Activated CD4-positive, CD25-positive, alpha-beta regulatory T cell treated with anti-CD3 and anti-CD28 coated beads, Interleukin-2, amount 50 U/mL, for 16 hours (primary cell): ENCODE results near the gene B3GAT1.

Source experiments
- DNase-seq: peaks from one replicate; pipeline ENCODE4 v3.0.0-alpha.2; 2020; ENCODE audit warnings: low read depth, low spot score

Gene B3GAT1

DNA sequence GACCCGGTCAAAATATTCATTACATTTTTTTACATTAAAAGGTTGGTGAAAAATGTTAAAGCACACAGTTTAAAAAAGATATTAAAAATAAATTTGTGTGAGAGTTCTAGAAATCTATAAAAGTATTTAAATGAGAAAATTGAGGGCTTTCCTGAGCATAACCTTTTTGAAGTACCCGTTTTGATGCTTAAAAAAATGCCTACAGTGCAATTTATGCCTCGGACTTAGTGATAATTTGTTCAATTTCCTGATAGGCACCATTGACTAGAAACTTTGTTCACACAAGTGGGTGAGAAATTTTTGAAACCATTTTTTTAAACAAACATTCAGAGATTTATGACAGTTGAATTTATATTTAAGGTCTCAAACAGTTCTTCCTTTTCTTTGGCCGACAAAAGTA, 29.7 kb upstream of the B3GAT1 start:
- no peak for DNase-seq

DNA sequence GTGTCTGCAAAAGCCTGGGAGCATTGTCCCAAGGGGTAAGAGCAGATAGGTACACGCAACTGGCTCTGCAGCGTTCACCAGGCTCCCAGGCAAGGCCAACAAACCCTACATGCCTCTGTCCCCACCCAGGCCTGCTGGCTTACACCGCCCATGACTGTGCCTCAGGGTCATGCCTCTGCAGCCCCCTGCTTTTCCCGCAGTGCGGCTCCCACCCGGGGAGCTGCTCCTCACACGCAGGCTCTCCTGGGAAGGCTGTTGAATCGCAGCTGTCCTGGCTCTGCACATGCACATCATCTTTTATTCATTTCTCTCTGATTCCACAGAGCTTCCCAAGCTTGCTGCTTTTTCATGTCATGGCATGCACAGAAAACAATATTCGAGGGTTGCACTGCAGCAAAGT, 29.2 kb upstream of the B3GAT1 start:
- DNase-seq, result no peak

DNA sequence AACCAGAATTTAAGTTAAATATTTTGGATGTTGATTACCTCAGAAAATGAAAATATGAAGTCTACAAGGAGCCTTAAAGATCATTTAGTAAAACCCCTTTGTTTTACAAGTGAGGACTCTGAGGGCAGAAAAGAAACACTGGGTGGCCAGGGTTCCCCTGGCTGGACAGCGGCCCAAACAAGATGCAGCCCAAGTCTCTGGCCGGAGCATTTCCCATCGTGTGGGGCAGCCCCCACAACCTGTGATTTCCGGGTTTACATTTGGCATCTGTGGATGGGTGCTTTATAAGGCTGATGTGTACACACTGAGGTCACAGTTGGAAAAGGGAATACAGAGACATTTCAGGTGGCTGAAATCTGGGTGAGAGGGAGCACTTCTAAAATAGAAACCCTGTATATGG, 28.8 kb upstream of the B3GAT1 start:
- DNase-seq, result no peak

DNA sequence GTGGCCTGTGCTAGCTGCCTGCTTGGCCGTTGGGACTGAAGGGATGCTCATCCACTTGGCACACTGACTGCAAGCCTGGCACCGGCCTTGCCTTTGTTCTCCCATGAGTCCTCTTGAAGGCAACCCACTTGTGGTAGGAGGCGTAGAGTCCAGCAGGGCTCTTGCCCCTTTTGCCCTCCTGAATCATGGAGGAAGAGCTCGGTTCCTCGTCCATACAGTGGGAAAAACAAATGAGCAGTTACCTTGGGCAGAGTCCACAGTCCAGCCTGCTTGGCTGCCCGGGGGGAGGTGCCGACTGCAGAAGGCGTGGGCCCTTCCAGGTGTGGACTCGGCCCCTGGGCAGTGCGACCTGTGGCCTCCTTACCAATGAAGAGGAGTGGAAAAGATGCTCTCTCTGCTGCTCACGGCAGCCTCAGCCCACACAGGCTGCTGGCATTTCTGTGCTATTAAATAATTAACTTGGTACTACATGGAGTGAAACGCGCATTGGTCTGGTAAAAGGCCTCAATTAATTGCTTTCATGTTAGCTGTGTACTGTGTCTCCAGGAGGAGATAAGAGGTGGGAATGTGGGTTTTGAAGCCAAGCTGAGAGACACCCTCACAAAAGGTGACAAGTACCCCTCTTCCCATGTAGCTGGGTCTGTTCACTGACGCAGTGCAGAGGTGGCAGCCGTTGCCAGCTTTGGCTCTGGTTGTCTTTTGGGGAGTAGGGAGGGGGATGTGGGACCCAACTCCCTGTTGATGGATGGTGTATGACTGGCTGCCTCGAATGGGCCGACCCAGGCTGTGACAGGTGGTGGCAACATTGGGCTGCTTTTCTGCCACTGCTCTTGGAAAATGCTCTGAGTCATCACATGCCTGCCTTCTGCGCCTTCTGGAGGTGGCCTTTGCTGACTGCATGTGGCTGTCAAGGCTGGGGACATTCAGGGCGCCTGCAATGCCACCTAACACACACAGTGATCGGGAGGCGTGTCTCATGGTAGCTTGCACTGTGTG, 26.8 kb upstream of the B3GAT1 start:
- no peak for DNase-seq

DNA sequence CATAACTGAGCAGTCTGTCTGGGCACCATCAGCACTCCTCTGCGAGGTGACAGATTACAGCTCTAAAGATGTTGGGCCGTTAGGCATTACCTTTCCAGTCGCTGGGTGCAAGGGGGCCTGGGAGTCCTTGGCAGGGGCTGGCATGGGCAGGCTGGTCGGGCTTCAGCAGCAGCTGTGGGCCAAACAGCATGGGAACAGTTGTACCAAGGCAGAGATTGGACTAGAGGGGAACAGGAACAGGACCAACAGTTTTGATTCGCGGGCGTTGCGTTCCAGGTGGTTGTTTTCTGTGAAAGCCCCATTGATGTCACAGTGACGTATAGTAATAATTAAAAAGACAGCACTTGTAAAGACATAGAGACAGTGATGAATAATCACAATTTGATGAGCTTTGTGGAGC, 25.8 kb upstream of the B3GAT1 start:
- DNase-seq, result no peak

DNA sequence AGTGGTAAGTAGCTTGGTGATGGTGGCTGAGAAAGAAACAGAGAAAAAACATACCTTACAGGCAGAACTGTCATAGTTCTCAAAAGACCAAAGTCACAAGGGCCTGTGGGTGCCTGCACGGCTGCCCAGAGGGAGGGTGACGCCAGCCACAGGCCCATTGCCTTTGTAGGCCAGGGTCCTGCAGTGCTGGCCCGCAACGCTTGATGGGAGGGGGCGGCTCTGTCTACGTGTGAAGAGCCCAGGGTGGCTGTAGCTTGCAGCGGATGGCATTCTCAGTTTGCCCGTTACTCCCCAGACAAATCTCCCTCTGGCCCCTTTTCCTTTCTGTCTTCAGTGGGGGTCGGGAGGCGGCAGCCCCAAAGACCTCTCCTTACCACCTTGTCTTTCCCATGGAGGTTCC, 24.7 kb upstream of the B3GAT1 start:
- no peak for DNase-seq

DNA sequence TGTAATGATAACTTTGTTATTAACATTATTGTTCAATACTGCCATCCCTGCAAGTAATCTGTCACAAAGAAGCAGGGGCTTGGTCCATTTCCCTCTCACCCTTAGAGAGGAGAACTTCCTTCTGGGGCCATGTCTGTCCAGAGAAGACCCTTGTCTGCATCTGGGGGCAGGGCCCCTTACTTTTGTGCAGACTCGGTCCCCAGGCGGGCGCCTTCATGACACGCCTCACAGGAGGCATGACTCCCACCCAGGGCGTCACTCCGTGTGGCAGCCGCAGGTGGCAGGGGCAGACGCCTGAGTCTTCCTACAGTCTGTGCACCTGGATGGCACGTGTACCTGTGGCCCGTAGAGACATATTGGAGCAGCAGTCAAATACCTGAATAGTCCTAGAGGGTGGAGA, 21.8 kb upstream of the B3GAT1 start:
- no peak for DNase-seq

DNA sequence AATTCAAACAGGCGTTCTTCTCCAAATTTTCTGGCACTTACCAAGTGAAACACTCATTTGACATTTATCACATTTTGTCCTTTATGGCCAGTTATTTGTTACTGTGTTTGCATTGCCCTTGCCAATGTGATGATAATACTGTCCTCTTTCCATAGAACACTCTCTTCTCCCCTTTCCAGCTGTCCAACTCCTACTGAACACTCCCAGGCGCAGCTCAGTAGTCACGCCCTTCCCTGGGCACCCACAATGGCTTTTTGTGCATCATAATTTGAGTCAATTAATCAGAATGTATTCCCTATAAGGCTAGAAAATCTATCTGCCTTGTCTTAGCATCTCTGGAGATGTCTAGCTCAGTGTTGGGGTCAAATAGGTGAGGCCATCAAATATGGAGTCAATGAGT, 21.2 kb upstream of the B3GAT1 start:
- DNase-seq, result no peak

DNA sequence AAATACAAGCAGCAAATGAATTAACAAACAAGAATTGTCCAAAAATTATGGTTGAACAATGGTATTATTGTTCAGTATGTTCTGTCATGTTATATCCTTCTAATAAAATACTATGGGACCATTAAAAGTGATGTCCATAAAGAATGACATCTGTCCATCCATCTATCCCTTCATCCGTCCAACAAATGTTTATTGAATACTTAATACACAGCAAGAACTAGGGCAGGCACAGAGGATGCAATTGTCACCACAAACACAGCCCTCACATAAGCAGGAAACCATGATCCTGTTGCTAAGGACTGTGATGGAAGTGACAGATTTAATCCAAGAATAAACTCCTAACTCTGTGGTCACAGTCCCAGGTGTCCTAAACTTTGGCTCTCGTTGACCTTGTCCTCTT, 20.7 kb upstream of the B3GAT1 start:
- no peak for DNase-seq

DNA sequence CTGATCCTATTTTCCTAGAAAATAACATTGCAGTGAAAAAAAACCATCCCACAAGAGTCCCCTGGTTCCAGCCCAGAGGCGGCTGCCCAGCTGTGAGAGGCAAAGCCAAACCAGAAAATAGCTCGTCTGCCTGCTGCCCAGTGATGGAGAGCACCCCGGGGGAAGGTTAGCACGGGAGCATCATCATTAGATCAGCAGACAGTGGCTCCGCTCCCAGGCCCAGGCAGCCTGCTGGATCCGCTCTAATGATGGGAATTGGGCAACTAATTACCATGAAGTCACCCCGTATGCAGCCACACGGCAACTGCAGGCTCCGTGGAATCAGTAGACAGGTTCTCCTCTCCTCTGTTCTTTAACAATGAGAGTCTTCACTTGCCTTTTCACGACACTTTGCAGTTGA, 17.1 kb upstream of the B3GAT1 start:
- no peak for DNase-seq

DNA sequence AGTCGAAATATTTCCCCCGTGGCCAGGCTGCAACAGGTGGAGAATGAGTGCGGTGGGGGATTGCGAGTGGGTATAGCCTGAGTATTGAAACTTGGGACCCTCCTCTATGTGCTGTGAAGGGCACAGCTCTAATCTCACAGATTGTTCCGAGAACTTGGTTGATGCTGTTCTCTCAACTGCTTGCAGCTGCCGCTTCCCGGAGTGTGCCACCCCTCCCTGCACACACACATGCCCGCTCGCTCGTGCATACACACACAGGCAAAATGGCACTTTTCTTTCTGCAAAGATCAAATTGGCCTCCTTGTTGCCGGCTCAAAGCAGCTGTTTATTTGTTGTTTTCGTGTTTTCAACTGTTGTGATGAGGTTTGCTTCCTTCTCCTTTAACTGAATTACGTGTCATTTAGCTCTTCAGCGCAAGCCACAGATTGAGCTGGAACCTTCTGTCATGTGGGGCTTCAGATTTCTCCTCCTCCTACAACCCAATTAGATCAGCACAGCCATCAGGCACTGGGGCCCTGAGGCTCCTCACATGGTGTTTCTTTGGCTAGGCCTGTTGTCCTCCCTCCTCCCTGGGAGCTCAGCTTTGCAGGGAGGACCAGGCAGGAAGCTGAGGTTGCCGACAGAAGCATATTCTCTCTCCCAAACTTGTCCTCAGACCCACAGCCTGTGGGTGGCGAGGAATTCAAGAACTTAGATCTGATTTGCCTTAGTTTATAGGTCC, 13.9 kb upstream of the B3GAT1 start:
- no peak for DNase-seq

DNA sequence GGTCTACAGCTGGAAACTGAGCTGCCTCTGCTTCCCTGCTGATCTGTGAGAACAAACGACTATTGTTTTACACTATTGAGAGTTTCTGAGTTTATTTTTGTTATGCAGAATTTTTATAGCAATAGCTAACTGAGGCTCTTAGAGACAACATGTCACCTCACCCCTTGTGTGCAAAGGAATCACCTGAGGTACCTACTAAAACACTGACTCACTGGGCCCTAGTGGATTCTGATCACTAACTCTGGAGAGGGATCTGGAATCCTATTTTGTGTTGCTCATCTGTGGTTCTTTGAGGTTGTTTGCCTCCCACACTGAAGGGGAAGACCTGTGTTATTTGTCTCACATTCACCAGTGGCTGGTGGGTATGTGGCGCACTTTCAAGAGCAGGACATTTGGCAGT, 13.4 kb upstream of the B3GAT1 start:
- no peak for DNase-seq

DNA sequence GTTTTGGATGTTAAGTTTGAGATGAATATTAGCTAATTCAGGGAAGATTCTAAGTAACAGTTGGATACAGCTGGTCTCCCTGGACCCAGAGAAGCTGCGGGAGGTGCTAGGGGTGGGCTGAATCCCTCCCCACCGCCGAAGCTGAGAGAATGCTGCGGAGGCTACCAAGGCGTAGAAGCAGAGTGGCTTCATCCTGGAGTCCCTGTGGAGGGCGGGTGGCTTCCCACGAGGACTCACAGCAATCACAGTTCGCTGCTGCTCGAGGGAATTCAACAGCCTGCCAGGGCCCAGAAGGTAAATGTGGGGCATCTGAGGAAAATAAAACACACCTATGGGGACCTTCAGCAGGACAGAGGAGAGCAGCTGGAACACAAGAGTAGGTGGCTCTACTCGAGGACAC, 11.1 kb upstream of the B3GAT1 start:
- no peak for DNase-seq

DNA sequence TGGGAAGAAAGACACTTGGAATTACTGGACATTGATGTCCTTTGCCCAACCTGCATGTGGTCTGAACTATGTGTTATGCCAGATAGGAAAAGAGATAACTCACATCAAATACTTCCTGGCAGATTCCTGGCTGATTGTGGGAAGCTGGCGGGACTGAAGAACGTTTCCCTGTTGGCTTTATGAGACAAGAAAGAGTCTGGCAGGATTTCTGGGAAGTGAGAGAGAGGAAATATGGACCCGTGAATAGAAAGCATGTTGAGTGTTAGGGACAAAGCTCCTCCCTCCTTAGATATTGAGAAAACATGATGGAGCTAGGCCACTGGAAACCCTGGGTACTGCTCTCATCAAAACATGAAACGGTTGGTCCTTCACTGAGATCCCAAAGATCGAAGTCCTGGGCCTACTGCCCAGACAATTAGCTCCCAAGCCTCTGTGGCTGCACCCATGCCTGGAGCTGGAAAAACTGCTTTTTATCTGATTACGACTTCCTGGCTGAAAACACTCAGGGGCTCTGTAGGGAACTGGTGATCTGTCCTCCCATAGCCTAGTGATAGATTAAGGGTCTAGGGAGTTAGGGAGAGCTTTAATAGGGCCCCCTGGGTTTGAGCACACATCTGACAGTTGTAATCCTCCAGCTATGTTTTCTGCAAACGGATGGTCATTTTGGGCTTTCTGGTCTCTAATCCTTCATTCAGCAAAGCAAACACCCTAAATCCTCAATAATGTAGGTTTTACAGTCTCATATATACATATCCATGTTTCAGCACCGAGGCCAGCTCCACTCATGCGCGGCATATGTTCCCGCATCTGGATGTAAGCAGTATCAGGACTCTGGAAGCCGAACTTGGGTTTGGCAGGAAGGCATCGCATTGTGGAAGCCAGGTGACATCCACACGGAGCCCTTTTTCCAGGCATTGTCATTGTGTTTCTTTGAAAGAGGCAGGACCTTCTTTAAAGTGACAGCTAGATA, 6.1 kb upstream of the B3GAT1 start:
- DNase-seq, result no peak

DNA sequence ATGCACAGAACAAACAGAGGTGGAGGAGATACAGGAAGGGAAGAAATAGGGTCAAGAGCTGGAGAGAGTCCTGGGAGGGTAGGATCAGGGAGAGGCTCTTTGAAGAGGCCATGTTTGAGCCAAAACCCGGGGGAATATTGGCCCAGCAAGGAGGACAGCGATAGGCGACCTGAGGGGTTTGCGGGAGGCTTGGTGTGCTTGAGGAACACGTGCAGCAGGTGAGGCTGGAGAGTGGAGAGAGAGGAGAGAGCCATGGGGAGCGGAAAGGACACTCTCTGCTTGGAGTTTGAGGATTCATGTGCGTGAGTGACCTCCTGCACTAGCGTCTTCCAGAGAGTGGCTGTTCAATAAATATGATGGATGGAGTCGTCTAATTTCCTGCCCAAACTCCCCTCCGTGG, 4.7 kb upstream of the B3GAT1 start:
- DNase-seq, result no peak

DNA sequence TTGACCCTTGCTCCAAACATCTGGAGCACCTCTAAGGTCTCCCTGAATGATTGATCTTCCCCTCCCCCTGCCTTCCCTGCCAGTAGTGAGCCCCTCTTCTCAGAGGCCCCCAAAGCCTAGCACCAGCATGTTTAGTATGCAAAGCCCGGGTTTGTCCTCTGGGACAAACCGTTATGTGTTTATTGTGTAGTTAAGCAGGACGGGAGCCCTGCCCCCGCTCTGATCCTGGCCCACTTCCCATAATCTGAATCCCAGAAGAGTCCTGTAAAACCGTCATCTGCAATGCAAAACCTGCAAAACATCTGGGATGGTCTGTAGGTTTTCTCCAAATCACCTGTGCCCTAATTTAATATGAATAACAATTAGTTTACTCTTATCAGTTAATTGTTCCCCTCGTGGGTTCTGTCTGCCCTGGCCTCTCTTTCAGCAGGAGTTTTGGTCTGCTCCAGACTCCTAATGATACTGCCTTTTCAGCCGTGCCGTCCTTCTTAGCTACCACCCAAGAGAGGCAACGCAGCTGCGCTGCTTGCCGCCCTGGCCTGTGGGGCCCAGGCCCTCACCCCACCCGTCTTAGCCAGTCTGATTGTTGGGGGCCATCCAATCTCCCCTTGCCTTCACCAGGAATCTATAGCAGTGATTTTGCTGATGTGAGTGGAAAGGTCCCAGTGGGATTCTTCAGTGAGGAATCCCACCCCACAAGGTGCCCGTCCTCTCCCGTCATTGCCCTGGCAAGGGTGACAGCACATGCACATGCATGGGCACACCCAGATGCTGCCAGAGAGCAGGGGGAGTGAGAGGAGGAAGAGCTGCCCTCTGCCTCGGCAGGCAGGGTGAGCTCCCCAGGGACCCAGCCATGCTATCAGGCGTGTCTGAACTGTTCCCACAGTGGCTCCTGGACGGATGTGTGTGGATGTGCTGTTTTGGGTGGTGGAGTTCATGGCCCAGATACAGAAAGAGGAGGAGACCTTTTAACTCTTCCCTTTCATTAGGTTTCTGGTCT, 3.0 kb upstream of the B3GAT1 start:
- no peak for DNase-seq

DNA sequence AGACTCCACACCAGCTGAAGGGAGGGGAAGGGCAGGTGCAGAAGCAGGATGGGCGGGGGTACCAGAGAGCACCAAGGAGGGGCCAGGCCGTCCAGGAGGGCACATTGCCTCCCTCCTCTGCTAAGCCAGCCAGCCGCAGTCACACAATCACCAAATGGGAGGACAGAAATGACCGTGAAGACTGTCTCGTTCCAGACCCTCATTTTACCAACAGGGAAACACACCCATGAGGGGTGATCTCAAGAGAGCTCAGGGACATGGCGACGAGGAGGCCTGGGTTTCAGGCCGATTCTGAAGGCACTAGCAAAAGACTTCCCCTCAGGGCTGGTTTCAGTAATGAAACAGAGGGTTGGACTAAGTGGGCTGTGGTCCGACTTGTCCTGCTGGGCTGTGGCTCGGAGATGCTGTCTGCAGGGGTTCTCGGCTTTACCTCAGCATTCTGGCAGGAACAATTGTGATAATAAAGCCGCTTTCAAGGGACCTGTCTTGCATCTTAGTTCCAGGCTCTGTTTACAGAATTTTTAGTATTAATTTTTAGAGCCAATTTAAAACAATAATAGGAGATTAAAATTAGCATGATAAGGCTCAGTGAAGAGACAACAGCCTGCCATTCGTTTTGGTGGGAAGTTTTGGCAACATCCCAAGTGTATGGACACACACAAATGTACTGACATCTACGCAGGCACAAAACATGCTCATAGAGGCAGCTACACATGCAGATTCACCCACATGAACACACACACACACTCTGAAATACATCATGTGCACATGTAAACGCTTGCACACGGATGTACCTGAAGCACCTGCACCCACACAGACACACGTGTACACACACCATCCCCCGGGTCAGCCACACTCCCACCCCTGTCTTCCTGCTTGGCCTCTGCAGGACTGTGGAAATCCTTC, 2.0 kb upstream of the B3GAT1 start:
- DNase-seq, result no peak

DNA sequence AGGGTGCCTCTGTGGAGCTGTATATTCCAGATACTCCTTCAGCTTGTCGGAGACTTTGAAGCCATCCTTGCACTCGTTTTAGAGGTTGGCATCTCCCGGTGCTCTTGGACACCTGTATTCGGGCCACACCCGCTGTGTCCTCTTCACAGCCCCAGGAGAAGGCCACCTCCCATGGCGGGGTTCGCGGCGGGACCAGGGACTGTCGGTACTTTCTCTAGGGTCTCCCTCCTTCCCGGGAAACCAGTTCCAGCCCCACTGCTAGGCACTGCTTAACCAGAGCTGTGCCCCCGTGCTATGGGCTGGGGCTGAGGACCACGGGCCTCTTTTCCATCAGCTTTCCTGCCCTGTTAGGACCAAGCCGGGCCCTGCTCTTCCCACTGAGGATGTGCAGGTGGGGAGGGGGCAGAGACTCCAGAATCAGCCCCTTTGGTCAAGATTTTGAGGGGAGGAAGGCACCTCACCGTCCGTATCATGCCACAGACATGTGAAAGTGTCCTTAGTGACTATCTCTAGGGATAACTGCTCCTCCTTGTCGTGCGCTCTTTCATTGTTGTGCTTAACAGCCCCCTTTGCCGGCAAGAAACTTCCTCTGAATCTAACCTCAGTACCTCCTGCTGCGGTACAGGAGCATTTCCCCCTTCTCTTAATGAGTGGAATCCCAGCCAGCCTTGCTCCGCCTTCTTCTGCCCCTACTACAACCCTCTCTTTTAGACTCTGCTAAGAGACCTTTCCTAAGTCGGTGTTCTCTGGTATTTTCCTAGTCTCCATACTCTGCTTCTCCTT, 1.2 kb upstream of the B3GAT1 start:
- DNase-seq, result no peak

DNA sequence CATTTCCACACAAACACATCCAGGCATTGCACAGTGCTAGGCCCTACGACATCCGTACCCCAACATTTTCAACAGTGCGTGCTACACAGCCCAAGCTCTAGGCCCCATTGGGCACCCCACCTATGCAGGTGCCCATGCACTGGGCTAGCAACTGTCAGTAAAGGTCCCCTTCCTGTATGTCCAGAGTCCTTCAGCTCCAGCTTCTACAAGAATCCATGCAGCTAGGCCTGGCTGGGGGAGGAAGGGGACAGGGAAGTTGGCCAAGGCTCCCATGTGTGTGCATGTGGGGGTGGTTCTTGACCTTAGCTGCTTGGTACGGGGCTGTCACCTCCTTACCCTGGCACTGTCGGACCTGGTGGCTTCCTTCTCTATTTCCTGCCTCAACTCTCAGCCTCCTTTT, 1.3 kb downstream of the B3GAT1 start:
- DNase-seq, result no peak
